Activated CD8-positive, alpha-beta memory T cell treated with anti-CD3 and anti-CD28 coated beads for 4 hours (primary cell): Measurements from ENCODE around the gene SMARCB1.

Source experiments
- DNase-seq, 2 donors: peaks; one replicate each; pipeline ENCODE4 v3.0.0-alpha.2; 2020; ENCODE audit warnings: low read depth in 2 of 2

SMARCB1 gene

DNA sequence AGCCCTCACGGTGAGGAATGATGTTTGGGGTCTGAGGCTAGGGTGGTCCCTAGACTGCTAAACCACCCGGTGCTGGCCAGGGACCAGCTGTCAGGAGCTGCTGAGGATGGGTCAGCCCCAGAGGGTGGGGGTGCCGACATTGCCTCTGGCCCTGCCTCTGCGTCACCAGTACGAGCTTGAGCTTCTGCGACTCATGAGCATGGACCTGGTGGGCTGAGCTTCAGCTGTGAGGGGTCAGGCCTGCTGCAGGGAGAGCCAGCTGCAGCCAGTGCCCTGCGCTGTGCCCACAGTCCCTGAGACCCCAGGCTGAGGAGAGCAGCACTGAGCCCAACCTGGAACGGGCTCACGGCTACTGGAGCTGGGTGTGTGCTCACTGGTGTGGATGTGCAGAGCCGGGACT lies 45.0 kb downstream of the SMARCB1 start:
- DNase-seq, result no peak

DNA sequence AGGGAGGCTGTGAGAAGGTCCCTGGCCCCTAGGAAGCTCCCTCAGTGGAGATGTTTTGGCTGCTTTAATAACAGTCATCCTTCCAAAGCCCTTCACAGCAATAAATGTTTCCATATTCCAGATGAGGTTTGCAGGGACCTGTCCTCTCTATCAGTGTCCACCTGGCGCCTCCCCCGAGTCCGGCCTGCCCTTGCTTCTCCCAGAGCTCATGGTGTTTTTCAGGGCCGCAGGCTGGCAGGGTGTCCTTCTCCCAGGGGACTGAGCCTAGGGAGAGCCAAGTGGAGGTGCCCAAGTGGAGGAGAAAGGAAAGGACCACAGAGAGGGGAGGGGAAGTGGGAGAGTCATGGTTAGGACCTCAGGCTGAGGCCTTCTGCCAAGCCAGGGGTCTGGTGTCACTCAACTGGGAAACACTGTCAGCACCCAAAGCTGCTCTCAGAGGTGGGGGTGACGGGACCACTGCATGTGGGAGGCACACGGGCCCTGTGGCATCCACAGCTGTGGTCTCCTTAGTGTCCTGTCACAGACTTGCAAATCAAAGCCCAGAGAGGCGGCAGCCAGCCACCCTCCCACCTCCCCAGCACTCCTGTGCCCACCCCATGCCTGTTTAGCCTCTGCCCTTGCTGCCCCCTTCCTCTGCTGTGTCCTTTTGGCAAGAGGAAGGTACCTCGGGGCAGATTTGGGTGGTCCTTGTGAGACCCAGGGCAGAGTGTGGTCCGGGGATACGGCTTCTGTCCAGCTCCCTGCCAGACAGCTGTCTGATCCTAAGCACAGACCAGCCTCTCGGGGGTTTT lies 45.7 kb downstream of the SMARCB1 start:
- DNase-seq, result no peak

DNA sequence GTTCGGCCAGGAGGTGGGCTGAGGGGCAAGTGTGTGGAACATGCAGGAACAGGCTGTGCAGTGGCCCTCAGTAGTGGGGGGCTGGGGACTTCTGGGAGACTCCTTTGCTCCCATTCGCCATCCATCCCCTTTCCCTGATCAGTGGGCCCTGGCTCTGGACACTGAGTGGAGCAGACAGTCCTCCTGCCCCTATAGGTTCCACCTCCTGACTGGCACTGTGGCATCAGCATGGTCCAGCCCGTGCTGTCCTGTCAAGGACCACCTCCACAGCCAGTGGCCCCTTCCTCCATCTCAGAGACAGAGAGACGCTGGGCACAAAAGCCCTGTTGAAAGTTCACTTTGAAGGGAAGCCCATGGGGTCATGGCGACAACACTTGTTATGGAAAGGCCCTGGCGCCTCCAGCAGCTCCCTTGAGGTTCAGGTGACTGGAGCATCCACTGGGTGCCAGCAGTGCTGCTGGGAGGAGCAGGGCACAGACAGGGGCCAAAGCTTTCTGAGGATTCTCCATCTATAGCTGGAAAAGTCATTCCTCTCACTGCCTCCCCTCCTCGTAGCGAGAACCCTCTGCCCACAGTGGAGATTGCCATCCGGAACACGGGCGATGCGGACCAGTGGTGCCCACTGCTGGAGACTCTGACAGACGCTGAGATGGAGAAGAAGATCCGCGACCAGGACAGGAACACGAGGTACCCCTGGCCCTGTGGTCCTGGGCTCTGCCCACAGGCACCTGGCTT lies 46.4 kb downstream of the SMARCB1 start:
- DNase-seq, result no peak

DNA sequence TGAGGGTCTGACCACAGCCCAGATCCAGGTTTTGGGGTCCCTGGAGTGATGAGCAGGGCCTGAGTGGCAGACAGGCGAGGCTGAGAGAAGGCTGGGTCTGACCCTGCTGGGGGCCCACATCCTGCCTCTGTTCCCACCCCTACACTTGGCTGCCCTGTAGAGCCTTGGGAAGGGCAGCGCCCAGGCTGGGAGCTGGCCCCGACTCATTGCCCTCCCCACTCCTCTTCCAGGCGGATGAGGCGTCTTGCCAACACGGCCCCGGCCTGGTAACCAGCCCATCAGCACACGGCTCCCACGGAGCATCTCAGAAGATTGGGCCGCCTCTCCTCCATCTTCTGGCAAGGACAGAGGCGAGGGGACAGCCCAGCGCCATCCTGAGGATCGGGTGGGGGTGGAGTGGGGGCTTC lies 47.1 kb downstream of the SMARCB1 start:
- DNase-seq, result no peak

DNA sequence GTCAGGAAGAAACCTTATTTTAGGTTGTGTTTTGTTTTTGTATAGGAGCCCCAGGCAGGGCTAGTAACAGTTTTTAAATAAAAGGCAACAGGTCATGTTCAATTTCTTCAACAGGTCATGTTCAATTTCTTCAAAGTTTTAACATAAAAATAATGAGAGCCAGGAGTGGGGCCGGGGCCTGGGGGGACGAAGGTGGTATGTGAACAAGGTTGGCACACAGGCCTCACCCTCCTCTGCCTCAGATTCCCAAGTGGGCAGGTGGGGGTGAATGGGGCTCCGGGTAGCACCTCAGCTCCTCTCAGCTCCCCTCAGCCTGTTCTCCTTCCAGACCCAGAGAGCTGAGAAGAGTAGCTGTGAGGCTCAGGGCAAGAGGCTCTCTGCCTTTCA lies 47.6 kb downstream of the SMARCB1 start:
- DNase-seq, result no peak

DNA sequence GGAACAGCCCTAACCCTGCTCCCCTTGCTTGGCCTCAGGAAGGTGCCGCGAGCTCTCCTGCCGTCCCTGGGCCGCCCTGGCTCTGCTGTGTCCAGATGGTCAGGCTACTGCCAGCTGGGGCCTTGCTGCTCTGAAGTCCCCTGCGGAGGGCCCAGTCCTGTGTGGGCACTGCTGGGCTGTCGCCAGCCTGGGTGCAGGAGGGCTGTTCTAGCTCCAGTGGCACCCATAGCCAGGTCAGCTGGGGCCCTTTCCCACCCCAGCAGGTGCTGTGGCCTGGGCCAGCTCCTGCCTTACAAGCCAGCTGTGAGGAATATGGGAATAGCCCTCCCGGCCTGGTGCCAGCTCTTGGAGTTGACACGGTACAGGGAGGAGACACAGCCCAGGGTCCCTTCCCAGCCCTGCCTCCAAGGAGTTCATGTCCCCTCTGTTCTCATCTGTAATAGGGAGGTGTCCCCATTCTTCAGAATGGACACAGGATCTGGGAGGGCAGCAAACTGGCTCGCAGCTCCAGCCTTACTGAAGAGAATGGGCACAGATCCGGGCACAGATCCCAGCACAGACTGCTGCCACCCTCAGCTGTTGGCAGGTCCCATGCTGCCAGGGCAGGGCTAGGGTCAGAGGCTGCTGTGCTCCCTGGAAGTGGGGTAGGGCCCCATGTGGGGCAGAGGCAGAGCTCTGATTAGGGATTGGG lies 48.2 kb downstream of the SMARCB1 start:
- no peak for DNase-seq

DNA sequence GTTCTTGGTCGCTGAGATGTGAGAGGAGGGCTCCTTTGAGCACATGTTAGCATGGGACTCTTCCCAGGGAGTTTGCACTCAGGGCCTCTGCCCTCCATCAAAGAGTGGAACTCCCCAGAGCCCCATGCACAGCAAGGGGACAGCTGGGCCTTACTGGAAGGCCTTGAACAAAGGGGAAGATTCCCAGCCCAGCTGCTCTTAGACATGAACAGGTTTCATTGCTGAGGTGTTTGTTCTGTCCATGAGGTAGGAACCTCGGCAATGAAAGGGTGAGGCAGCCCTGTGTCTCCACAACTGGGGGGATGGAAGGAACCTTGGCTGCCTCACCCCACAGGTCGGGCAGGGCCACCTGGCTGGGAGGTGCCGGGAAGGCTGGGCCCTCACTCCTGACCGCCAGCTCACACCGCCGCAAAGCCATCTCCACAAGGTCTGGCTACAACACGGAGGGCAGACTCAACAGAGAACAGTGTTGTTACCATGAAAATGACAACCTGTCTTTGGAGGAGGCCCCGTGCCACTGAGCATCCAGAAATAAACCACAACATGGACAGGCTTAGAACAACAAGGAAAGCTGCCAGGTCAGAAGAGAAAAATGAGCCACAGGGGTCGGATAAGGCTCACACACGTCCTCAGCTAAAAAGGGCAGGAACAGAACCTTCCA lies 48.8 kb downstream of the SMARCB1 start:
- no peak for DNase-seq

DNA sequence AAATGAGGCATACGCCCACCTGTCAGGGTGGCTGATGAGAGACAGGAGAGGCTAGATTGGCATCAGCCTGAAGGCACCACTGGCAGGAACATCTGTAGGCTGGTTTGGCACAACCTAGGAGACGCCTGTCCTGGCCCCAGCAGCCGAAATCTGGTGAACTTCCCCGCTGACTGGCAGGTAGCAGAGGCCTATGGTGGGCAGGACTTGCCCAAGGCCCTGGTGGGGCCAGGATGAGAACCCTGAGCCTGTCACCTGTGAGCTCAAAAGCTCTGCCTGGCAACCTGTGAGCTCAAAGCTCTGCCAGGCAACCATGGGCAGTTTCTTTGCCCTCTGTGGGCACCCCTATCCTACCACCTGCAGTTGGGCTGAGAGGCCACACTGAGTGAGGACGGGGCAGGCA lies 49.5 kb downstream of the SMARCB1 start:
- DNase-seq, result no peak

DNA sequence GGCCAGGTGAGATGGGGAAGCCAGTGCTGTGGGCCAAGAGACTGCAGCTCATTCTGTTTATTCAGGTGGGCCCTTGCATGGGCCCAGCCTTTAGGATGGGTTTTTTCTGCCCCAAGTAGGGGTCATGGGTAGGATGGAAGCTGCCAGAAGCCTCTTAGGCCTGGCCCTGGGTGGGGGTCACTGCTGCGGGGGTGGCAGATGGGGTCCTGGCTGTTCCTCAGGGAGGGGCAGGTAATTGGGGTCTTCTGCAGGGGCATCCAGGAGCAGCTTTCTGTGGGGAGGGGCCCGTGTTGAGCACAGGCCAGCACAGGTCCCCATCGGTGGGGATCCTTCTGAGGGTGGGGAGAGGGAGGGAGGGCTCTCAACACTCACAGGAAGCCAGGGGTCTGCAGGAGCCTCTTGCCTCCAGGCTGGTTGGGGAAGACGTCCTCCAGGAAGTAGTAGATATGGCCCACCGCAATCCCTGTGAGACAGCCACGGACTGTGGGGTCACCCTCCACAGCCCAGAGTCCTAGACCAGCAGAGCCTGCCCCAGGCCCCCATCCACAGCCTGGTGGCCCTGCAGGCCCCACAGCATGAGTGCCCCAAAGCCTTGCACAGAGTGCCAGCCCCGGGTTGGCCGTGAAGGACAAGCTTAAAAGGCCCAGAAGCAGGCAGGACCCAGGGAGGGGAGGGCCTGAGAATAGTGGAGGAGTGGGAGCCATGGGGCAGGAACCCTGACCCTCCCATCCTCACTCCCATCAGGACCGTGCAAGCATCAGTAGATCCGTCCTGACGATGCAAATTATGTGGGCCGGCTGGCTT lies 50.1 kb downstream of the SMARCB1 start:
- no peak for DNase-seq

DNA sequence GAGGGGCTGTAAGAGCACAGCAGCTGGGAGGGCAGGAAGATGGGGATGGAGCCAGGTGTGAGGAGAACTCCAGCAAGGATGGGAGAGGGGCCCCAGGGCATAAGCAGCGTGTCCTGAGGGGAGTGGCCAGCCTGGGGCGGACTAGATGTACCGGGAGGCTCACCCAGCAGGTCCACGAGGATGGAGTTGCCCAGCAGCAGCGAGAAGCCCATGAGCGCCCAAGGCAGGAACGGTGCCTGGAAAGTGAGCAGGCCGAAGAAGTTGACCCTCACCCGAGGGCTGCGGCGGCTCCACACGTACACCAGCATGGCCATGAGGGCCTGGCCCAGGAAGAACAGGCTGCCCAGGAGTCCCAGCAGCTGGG lies 50.7 kb downstream of the SMARCB1 start:
- DNase-seq, result no peak

DNA sequence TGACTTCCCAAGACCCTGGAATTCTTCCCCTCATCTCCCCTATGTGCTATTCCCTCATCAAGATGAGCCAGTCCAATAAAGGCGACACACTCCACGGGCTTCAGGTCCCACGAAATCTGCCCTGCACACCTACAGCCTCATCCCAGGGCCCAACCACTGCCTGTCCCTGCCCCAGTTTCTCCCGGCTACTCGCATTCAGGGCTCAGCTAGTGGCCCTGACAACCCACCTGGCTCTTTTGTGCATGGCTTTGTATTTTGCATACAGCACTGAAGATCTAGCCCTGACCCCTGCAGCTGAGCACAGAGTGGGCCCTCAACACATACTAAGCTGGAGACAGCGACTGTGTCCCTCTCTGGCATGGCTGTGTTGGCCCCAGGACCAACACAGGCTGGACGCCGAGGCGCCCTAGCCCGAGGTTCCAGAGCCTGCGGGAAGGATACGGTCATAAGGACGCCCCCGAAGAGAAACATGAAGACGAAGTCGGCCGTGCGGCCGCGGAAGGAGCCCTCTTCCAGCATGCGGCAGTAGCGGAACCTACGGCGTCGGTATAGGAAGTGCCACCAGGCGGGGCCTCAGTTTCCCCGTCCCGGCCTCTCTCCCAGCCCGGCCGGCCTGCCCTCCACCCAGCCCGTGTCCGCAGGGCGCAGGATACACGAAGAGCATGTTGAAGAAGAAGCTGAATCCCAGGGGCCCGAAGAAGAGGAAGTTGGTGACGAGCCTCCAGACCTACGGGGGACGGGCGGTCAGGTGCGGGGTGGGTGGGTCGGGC lies 51.3 kb downstream of the SMARCB1 start:
- no peak for DNase-seq

DNA sequence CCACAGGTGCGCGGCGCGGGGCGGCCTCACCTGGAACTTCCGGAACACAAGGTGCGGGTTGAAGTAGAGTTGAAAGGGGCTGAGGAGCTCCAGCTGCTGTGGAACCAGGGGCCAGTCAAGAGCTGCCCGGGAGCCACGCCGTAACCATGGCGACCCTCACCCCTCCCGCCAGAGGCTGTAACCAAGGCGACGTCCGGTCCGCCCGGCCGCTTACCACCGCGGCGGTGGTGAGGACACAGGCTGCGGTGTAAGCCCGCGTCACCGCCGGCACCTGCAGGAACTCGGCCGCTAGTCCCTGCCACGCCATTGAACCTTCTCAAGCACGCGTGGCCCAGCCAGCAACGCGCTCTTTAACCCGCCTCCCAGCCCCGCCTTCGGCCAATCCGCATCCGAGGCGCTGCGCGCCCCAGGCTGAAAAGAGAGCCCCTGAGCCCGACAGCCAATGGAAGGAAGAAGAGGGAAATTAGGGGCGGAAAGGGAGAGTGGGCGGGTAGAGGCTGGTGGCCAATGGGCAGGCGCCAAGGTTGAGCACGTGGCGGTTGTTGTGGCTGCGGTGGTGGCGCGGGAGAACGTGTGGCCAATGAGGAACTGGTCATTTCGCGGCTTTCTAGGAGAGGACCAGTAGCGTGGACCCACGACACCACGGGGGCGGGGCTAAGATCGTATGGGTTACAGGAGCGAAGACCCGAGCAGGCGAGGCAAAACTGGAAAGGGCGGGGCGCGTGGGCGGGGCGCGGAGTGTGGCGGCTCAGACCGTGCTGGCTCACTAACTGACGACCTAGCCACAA lies 52.1 kb downstream of the SMARCB1 start, which contains the start of gene DERL3:
Gene DERL3 (minus strand): TSS at position 326 of the 788 bp plus-strand sequence. CDS start 19 bp downstream, at position 307.
- DNase-seq, result peak; percentile 91 to 92

DNA sequence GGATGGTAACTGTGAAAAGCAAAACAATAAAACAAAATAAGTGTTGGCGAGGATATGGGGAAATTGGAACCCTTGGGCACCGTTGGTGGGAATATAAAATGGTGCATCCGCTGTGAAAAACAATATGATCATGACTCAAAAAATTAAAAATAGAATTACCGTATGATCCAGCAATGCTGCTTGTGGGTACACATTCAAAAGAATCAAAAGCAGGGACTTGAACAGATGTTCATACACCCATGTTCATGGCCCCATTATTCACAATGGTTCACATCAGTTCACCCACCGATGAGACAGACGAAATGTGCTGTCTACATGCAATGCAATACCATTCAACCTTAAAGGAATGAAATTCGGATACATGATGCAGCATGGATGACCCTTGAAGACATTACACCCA lies 53.3 kb downstream of the SMARCB1 start:
- no peak for DNase-seq

DNA sequence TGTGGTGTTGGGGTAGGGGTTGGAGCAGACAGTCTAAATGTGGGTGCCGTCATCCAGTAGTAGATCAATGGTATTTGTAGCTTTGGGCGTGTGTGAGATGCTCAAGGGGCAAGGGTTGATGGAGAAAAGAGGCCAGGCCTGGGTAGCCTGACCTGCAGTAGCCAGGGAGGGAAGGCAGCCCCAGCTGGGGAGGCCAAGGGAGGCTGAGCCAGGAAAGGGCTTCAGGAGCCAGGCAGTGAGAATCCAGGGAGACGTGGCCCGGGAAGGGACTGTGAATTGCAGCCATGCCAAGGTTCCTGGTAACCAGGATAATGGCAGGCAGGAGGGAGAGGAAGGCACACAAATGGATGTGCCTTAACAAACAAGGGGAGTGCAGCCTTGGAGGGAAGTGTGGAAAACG lies 54.5 kb downstream of the SMARCB1 start:
- no peak for DNase-seq

DNA sequence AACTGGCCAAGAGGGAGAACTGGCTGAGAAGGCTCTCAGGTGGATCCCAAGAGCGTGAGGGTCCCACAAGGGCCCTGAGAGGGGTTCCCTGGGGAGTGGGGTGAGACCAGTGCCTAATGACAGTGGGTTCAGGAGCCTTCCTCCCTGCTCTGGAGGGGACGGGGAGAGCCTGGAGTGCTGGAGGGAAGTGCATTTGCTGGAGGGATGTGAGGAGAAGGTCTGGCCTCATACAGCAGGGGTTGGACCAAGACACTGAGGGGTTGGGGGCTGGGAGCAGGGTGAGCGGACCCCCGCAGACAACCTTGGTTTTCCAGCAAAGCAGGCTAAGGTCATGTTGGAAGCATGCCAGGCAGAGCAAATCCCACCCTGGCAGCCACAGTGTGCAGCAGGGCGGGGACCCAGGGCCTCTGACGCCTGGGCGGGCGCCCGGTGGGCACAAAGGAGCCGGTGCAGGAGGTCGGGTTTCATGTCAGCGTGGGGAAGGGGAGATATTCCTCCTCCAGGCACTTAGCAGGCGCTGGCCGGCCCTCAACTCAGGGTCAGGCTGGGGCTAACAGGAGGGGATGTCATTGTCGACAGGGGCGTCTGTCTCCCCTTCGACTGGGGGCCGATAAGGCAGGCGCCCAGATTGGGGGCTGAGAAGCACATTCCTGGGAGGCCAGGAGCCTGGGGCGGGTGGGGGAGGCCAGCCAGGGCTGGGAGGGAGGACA lies 55.1 kb downstream of the SMARCB1 start:
- DNase-seq, result no peak

DNA sequence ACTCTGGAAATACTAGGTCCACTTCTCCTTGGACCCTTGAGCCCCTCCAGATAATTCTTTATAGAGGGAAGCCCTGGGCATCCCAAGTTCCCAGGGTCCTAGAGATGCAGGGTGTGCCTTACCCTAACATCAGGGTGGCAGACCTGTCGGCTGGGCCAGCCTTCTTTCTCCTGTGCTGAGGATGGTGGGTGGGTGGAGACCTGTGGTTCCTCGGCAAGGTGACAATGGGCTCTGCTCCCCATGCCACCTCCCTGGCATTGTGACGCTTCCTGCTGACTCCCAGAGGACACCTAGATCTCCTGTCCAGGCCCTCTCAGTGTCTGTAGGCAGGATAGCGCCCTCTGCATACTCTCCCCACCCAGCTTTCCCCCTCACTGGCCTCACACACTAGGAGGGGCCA lies 55.8 kb downstream of the SMARCB1 start:
- DNase-seq, result no peak

DNA sequence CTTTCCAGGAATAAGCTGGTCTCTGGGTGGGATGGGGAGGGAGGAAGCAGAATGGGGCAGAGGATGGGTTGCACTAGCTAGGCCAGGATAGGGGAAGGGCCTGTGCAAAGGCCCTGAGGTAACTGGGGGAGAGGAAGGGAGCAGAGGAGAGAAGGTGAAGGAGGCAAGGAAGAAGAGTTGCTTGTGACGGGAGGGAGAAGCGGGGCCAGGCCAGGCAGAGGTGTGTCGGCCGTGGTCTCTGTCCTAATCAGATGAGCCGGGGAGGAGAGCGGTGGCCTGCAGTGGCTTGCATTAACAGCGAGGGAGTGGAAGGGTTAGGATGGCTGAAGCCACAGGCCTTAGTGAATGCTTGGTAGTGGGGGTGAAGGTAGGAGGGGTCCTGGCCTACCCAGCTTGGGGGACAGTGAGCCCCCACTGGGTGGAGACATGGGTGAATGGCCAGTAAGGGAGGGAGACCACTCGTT lies 58.0 kb downstream of the SMARCB1 start:
- no peak for DNase-seq

DNA sequence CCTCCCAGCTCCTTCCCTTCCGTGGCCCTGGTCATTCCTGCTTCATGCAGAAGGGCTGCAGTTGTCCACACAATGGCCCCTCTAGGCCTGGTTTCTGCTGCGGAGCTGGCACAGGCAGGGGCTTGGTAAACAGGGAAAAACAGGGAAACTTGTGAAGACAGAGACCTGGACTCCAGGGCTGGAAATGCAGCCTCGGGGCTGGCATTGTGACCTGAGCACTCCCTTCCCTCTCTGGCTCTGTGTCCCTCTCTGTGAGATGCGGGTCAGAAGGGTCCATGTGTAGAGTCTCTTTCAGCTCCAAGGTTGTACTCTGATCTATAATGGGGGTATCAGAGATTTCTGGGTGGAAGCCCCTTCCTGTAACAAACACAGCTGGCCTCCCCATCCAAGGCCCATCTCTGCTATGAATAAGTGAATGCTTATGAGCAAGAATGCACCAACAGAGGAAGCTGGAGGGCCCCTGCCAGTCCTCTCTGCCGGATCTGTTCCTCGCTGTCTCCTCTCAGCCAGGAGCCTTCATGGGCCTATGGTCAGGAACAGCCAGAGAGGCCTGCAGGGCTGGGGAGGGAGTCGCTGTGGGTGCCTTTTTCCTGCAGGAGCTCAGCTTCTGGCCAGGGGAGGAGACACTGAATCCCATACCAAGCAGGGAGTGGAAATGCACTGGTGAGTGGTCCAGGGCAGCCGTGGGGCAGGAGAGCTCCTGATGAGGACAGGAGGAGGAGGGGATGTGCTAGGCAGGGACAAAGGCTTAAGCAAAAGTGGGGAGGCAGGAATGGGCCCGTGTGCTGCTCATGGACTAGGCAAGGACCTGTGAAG lies 58.7 kb downstream of the SMARCB1 start:
- no peak for DNase-seq
